ENCODE results near the gene C16orf92. TPM values are rescaled to one million over a fixed set of nuclear protein-coding genes. Genes with fewer than 3 reads are reported as not detected.
A peak's percentile ranks its signal among the peaks of the same experiment; 100 is the strongest.

Gene C16orf92
- total and polyA plus RNA-seq, 2 of the 13 experiments (the other 11 are each of a cell fraction or from before 2014, with no cell fraction given), result not detected

DNA sequence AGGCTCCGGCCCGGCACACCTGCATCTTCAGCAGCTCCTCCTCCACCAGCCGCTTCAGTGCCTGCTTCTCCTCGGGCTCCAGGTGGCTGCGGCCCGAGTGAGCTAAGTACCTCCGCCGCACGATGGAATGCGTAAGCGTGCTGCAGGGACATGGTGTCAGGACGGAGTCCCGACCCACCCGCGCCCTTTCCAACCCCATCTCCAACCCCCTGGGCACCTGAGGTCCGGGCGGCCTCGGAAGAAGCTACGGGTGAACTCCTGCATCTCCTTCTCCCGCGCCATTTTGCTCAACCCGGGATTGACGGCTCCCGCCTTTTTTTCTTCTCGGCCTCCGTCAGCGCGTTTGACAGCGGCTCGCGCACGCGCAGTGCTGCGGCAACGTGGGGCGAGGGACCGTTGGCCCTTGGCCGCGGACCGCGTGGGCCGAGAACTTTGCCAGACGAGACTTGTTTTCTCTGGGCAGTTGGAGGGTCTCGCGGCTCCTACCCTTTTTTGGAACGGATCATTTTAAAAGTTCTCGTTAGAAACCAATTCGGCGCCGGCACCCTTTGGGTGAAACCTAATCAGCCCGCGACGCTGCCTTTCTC is 27.6 kb upstream of the C16orf92 start, which contains the start of gene HIRIP3 (continued):
- TF ChIP-seq, protein P1, sequence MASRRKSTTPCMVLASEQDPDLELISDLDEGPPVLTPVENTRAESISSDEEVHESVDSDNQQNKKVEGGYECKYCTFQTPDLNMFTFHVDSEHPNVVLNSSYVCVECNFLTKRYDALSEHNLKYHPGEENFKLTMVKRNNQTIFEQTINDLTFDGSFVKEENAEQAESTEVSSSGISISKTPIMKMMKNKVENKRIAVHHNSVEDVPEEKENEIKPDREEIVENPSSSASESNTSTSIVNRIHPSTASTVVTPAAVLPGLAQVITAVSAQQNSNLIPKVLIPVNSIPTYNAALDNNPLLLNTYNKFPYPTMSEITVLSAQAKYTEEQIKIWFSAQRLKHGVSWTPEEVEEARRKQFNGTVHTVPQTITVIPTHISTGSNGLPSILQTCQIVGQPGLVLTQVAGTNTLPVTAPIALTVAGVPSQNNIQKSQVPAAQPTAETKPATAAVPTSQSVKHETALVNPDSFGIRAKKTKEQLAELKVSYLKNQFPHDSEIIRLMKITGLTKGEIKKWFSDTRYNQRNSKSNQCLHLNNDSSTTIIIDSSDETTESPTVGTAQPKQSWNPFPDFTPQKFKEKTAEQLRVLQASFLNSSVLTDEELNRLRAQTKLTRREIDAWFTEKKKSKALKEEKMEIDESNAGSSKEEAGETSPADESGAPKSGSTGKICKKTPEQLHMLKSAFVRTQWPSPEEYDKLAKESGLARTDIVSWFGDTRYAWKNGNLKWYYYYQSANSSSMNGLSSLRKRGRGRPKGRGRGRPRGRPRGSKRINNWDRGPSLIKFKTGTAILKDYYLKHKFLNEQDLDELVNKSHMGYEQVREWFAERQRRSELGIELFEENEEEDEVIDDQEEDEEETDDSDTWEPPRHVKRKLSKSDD (CRISPR knock-in tag; IDR thresholded peaks at IDR 0.05; ENCODE audit: low read depth), result no peak
- TF ChIP-seq ZNF782 (CRISPR knock-in tag; IDR thresholded peaks at IDR 0.05; ENCODE audit: borderline replicate concordance), result no peak
- no peak for TF ChIP-seq STAT5B (CRISPR knock-in tag; IDR thresholded peaks at IDR 0.05)
- TF ChIP-seq SIN3A (IDR thresholded peaks at IDR 0.05; ENCODE audit: borderline replicate concordance, low read depth, low read length), result peak; percentile 29; the same call in 1 of the 2 replicates
- TF ChIP-seq, protein P2, sequence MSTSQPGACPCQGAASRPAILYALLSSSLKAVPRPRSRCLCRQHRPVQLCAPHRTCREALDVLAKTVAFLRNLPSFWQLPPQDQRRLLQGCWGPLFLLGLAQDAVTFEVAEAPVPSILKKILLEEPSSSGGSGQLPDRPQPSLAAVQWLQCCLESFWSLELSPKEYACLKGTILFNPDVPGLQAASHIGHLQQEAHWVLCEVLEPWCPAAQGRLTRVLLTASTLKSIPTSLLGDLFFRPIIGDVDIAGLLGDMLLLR (CRISPR knock-in tag; IDR thresholded peaks at IDR 0.05), result peak; percentile 84; the same call in 1 of the 2 replicates
- TF ChIP-seq PRDM4 (CRISPR knock-in tag; IDR thresholded peaks at IDR 0.05; ENCODE audit: borderline replicate concordance), result no peak
- 0 out of 2 replicates have a peak, but pooled peaks have one; percentile 57 for TF ChIP-seq FLYWCH1 (CRISPR knock-in tag; IDR thresholded peaks at IDR 0.05)
- TF ChIP-seq ZNF20 (CRISPR knock-in tag; IDR thresholded peaks at IDR 0.05), result no peak
- TF ChIP-seq ZNF761 (CRISPR knock-in tag; conservative IDR thresholded peaks at IDR 0.05), result no peak
- TF ChIP-seq MTF1 (CRISPR knock-in tag; IDR thresholded peaks at IDR 0.05), result peak; percentile 91
- no peak for TF ChIP-seq CHD4 (IDR thresholded peaks at IDR 0.05; ENCODE audit: borderline replicate concordance, low read length)
- TF ChIP-seq, protein P3, sequence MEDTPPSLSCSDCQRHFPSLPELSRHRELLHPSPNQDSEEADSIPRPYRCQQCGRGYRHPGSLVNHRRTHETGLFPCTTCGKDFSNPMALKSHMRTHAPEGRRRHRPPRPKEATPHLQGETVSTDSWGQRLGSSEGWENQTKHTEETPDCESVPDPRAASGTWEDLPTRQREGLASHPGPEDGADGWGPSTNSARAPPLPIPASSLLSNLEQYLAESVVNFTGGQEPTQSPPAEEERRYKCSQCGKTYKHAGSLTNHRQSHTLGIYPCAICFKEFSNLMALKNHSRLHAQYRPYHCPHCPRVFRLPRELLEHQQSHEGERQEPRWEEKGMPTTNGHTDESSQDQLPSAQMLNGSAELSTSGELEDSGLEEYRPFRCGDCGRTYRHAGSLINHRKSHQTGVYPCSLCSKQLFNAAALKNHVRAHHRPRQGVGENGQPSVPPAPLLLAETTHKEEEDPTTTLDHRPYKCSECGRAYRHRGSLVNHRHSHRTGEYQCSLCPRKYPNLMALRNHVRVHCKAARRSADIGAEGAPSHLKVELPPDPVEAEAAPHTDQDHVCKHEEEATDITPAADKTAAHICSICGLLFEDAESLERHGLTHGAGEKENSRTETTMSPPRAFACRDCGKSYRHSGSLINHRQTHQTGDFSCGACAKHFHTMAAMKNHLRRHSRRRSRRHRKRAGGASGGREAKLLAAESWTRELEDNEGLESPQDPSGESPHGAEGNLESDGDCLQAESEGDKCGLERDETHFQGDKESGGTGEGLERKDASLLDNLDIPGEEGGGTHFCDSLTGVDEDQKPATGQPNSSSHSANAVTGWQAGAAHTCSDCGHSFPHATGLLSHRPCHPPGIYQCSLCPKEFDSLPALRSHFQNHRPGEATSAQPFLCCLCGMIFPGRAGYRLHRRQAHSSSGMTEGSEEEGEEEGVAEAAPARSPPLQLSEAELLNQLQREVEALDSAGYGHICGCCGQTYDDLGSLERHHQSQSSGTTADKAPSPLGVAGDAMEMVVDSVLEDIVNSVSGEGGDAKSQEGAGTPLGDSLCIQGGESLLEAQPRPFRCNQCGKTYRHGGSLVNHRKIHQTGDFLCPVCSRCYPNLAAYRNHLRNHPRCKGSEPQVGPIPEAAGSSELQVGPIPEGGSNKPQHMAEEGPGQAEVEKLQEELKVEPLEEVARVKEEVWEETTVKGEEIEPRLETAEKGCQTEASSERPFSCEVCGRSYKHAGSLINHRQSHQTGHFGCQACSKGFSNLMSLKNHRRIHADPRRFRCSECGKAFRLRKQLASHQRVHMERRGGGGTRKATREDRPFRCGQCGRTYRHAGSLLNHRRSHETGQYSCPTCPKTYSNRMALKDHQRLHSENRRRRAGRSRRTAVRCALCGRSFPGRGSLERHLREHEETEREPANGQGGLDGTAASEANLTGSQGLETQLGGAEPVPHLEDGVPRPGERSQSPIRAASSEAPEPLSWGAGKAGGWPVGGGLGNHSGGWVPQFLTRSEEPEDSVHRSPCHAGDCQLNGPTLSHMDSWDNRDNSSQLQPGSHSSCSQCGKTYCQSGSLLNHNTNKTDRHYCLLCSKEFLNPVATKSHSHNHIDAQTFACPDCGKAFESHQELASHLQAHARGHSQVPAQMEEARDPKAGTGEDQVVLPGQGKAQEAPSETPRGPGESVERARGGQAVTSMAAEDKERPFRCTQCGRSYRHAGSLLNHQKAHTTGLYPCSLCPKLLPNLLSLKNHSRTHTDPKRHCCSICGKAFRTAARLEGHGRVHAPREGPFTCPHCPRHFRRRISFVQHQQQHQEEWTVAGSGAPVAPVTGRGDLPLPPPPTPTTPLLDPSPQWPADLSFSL (CRISPR knock-in tag; IDR thresholded peaks at IDR 0.05), result no peak
- TF ChIP-seq ZNF160 (CRISPR knock-in tag; IDR thresholded peaks at IDR 0.05), result no peak; the same call in 1 of the 2 replicates
